ENCODE data around the gene PDCD5.
"Not testable (repeated sequence)": the region's sequence is repeated elsewhere in the genome, so short reads cannot be mapped to it uniquely, and the experiment has no call there.

Gene PDCD5

DNA sequence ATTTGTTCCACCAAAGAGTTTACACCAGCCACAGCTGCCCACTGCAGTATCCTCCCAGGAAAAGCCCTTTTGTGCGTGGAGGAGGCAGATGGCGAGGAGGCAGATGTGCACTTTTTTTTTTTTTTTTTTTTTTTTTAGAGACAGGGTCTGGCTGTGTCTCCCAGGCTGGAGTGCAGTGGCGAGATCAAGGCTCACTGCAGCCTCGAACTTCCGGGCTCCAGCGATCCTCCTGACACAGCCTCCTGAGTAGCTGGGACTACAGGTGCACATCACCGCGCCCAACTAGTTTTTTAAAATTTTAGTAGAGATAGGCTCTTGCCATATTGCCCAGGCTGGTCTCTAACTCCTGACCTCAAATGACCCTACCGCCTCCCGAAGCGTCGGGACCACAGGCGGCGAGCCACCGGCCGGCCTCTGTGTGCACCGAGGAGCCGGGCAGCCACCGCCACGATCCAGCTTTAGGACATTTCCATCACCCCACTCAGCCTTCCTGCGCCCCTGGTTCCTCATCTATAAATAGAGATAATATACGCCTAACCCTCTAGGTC, 563 bp upstream of the PDCD5 start:
- FAIRE-seq = no peak

GRCh38 chr19:32581705-32582179, 752 bp downstream of the PDCD5 start:
- no peak for FAIRE-seq

- FAIRE-seq = not testable (repeated sequence)
Measured at GRCh38 chr19:32587747-32588504, 6.9 kb downstream of the PDCD5 start.

GRCh38 chr19:32594021-32594420, 13.0 kb downstream of the PDCD5 start:
- FAIRE-seq = no peak

DNA sequence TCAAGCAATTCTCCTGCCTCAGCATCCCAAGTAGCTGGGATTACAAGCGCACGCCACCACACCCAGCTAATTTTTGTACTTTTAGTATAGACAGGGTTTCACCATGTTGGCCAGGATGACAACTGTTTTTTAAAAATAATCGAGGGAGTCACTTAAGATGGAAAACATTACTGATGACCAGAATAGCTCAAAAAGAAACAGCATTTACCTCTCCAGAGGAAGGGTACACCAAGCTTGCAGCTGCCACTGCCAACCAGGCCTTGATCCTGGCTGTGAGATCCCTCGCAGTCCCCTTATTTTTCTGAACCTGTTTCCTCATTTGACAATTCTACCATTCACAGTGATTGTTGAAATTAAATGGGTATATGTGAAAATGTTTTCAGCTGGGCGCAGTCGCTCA, 14.5 kb downstream of the PDCD5 start:
- FAIRE-seq = no peak

- FAIRE-seq = no peak
Measured at GRCh38 chr19:32598022-32598421, 17.0 kb downstream of the PDCD5 start.

GRCh38 chr19:32599258-32599657, 18.3 kb downstream of the PDCD5 start:
- FAIRE-seq = no peak

- FAIRE-seq = peak; percentile 66
Measured at GRCh38 chr19:32599736-32600157, 18.8 kb downstream of the PDCD5 start.

DNA sequence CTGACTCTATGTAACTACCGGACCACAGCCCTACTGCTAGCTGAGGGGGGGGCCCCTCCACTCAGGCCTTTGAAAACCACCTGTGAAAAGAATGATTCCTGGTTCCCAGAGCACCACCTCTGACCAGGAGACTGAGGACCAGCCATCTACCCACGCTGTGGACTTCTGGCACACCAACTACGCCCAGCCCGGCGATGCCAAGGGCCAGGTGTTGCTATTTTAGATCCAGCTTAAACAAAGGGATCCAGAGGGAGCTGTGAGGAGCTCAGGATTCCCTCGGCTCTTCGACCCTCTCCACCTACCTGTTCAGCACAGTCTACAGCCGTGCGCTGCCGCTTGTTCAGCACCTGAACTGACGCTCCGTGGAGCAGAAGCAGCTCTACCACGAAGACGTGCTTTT, 23.0 kb downstream of the PDCD5 start:
- no peak for FAIRE-seq

- no peak for FAIRE-seq
Measured at GRCh38 chr19:32605544-32605943, 24.6 kb downstream of the PDCD5 start.

DNA sequence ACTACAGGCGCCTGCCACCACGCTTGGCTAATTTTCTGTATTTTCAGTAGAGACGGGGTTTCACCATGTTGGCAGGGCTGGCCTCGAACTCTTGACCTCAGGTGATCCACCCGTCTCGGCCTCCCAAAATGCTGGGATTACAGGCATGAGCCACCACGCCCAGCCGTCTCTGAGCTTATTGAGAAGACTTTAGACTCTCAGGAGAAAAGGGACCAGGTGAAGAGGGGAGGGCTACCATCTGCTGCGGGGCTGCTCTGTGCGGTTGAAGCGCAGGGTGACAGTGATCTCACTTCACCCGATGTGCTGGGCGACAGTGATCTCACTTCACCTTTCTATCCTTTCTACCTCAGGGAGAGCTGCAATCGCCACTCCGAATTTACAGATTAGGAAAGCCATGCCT, 25.3 kb downstream of the PDCD5 start:
- FAIRE-seq = no peak

- no peak for FAIRE-seq
Measured at GRCh38 chr19:32607479-32607878, 26.5 kb downstream of the PDCD5 start.

DNA sequence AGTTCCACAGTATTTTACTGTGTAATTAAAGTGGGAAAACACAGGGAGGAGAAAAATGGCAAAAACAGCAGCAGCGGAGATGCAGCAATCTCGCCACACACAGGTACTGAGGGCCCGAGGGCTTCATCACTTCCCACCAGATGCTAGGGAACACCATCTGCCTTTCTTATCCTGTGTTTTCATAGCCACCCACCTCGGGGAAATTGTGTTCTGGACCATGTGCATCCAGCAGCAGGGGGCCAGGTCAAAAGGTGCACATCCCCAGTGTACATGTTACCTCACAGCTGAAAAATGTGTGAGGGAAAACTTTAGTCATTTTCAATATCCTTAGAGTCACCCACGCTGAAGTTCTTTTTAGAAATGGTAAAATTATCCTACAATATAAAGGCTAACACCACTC, 30.2 kb downstream of the PDCD5 start:
- FAIRE-seq = no peak

GRCh38 chr19:32613008-32613407, 32.0 kb downstream of the PDCD5 start:
- FAIRE-seq = no peak

GRCh38 chr19:32614916-32615315, 33.9 kb downstream of the PDCD5 start:
- FAIRE-seq = no peak

GRCh38 chr19:32615569-32615968, 34.6 kb downstream of the PDCD5 start:
- FAIRE-seq = no peak

DNA sequence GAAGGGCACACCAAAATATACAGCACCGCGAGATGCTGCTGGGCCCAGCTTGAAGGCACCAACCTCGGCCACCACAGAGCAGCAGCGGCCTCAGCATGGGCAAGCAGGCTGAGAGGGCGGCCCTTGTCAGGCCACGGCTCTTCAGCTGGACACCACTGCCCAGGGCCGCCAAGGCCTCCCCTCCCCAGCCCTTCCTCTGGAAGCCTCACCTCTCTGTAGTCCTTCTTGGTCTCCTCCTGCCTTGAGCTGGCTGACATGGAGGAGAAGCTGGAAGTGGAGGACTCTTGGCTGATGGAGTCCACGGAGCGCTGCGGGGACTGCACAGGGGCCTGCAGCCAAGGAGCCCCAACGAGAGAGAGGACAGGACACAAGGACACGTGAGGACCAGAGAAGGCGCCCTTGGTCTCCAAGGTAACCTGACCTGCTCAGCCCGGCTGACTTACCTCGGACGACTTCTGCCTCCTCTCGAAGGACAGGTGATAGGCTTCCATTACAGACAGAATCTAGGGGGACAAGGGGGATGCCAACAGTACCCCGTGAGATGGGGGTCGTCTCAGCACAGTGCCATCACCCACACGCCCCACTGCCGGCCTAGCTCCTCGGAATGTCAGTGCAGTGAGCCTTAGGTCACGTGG, 38.2 kb downstream of the PDCD5 start:
- FAIRE-seq = no peak

GRCh38 chr19:32622002-32622401, 41.0 kb downstream of the PDCD5 start:
- FAIRE-seq = no peak

GRCh38 chr19:32624410-32624809, 43.4 kb downstream of the PDCD5 start:
- no peak for FAIRE-seq

- no peak for FAIRE-seq
Measured at GRCh38 chr19:32626969-32627368, 46.0 kb downstream of the PDCD5 start.

DNA sequence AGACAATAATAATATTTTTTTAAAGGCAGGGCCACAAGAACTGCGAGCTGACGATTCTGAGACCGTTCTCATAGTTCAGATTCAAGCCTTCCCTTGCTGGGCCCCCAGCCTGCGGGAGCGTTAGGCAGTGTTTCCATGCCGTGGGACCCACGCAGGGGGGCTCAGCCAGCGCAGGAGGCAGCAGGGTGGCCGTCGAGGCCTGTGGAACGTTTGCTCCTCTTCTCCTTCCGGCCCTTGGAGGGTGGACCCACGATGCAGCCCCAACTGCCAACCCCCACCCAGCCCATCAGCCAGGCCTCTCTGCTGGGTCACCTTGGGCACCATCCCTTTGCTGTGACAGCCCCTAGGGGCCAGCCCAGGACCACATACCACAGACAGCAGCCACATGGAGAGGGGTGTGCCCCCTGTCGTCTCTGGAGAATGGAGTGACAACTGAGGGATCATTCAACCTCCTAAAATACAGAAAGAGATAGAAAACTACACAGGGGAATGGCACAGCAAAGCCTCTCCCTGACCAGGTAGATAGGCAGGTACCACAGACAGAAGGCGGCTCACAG, 46.8 kb downstream of the PDCD5 start:
- no peak for FAIRE-seq

DNA sequence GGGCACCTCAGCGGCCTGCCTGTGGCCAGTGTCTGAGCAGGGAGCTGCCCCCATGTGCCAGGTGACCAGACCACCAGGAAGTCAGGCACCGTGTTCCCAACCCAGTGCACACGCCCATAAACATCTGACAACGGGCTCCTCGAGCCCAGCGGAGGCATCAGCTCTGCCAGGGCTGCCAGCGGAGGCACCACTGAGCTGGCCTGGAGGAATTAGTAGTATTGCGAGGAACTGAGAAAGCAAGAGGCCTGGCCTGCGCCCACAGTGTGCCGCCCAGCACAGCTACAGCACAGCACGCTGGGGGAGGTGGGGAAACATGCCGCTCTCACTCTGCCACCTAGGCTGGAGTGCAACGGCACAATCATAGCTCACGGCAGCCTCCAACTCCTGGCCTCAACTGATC, 49.3 kb downstream of the PDCD5 start:
- FAIRE-seq = no peak

DNA sequence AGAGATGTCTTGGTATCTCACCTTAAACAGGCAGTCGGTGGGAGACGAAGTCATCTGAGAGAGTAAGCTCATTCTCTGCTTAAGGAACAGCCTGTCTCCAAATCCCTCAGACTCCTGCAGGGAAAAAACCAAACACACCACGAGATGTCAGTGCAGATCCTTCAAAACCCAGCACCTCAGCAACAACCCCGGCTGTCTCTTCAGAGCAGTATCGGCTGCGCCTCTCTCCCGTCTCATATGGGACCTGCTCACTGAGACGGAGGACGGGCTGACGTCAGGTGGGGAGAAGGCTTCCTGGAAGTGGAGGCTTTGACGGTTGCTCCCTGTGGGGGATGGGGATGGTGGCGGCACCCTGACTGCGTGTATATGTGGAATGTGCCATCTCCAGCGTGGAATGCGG, 50.4 kb downstream of the PDCD5 start:
- no peak for FAIRE-seq

All from TTC549 (cell line).